OCI-LY1 (cell line): ENCODE measurements around the gene SPATS2L.

Experiments used
- H2AFZ ChIP-seq: fragments of 200-600 bp; sonication (generic), shearing (Covaris generic); 2 replicates; pipeline ENCODE4 v1.6.0; 2014; ENCODE audit warnings: antibody characterized with exemption, mild to moderate bottlenecking, low read length
- H3F3A ChIP-seq: fragments of 200-600 bp; sonication (generic), shearing (Covaris generic); 2 replicates; pipeline ENCODE4 v1.6.0; 2014; ENCODE audit warnings: mild to moderate bottlenecking, antibody characterized with exemption, low read length, moderate library complexity; ENCODE audit not compliant: insufficient read depth
- H3K27ac ChIP-seq: fragments of 200-600 bp; sonication (generic); 2 replicates; pipeline ENCODE4 v1.5.1; 2014; ENCODE audit warnings: low read length, mixed run types, mild to moderate bottlenecking, low read depth; ENCODE audit not compliant: poor library complexity, severe bottlenecking
- H3K27me3 ChIP-seq: fragments of 200-600 bp; sonication (generic); 2 replicates; pipeline ENCODE4 v1.6.0; 2014; ENCODE audit warnings: antibody characterized with exemption, mild to moderate bottlenecking, low read length, moderate library complexity; ENCODE audit not compliant: insufficient read depth
- H3K36me3 ChIP-seq: fragments of 200-600 bp; sonication (generic); 2 replicates; pipeline ENCODE4 v1.6.1; 2014; ENCODE audit warnings: mild to moderate bottlenecking, antibody characterized with exemption, low read length, moderate library complexity, mixed read lengths; ENCODE audit not compliant: insufficient read depth
- H3K4me1 ChIP-seq: fragments of 200-600 bp; sonication (generic); 2 replicates; pipeline ENCODE4 v1.5.1; 2014; ENCODE audit warnings: mild to moderate bottlenecking, low read length, moderate library complexity; ENCODE audit not compliant: insufficient read depth, severe bottlenecking
- H3K4me2 ChIP-seq: fragments of 200-600 bp; sonication (generic), shearing (Covaris generic); 2 replicates; pipeline ENCODE4 v1.6.1; 2014; ENCODE audit warnings: low read length
- H3K4me3 ChIP-seq: fragments of 200-600 bp; sonication (generic); 2 replicates; pipeline ENCODE4 v1.5.1; 2014; ENCODE audit warnings: low read length, low read depth, mild to moderate bottlenecking, mixed read lengths; ENCODE audit not compliant: poor library complexity, severe bottlenecking
- H3K79me2 ChIP-seq: fragments of 200-600 bp; shearing (Covaris generic); 2 replicates; pipeline ENCODE4 v1.6.1; 2016; ENCODE audit warnings: mixed run types, low read length, mixed read lengths; ENCODE audit not compliant: insufficient read depth
- H3K9ac ChIP-seq: fragments of 200-600 bp; sonication (generic), shearing (Covaris generic); 2 replicates; pipeline ENCODE4 v1.6.1; 2014; ENCODE audit warnings: mild to moderate bottlenecking, low read length, mixed read lengths
- H3K9me2 ChIP-seq: fragments of 200-600 bp; sonication (generic), shearing (Covaris generic); 2 replicates; pipeline ENCODE4 v1.6.1; 2014; ENCODE audit warnings: low read depth, mild to moderate bottlenecking, low read length, mixed read lengths
- H3K9me3 ChIP-seq: fragments of 200-600 bp; shearing (Covaris generic); 2 replicates; pipeline ENCODE4 v1.6.1; 2014; ENCODE audit warnings: low read length, mixed read lengths
- H4K20me1 ChIP-seq: fragments of 200-600 bp; sonication (generic), shearing (Covaris generic); 2 replicates; pipeline ENCODE4 v1.6.0; 2016; ENCODE audit warnings: mild to moderate bottlenecking, low read length; ENCODE audit not compliant: insufficient read depth
- EZH2 ChIP-seq: fragments of 200-600 bp; sonication (generic), shearing (Covaris generic); IDR thresholded peaks from 2 replicates; pipeline ENCODE4 v1.8.0; 2017; ENCODE audit warnings: borderline replicate concordance, mixed run types, mild to moderate bottlenecking, antibody characterized with exemption, low read length, moderate library complexity, mixed read lengths
- TF ChIP-seq, protein P1 (sequence below): fragments of 200-600 bp; sonication (generic), shearing (Covaris generic); IDR thresholded peaks from 2 replicates; pipeline ENCODE4 v1.5.1; 2017; ENCODE audit warnings: mild to moderate bottlenecking, antibody characterized with exemption, low read length, moderate library complexity, mixed read lengths

The SPATS2L gene

DNA sequence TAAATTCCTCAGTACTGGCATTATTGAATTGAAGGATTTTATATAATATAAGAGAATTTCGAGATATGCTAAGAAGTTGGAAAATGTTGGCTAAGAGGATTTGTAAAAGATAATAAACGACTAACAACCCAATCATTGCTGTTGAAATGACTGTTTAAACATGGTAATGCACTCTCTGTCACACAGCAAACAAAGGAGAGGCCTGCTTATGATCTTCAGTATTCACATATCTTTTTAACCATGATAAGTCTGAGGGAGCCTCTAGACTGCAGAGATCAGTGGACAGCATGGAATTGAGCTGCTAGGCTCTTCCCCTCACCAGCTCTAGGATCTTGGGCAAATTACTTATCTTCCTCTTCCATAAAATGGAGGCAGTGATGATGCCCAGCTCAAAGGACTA lies 200.7 kb downstream of the SPATS2L start:
- TF ChIP-seq, protein P1, sequence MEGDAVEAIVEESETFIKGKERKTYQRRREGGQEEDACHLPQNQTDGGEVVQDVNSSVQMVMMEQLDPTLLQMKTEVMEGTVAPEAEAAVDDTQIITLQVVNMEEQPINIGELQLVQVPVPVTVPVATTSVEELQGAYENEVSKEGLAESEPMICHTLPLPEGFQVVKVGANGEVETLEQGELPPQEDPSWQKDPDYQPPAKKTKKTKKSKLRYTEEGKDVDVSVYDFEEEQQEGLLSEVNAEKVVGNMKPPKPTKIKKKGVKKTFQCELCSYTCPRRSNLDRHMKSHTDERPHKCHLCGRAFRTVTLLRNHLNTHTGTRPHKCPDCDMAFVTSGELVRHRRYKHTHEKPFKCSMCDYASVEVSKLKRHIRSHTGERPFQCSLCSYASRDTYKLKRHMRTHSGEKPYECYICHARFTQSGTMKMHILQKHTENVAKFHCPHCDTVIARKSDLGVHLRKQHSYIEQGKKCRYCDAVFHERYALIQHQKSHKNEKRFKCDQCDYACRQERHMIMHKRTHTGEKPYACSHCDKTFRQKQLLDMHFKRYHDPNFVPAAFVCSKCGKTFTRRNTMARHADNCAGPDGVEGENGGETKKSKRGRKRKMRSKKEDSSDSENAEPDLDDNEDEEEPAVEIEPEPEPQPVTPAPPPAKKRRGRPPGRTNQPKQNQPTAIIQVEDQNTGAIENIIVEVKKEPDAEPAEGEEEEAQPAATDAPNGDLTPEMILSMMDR = no peak
- no peak for TF ChIP-seq EZH2
- no peaks in the 10 kb centered on the region for H3F3A ChIP-seq
- no peaks in the 10 kb centered on the region for H3K9me2 ChIP-seq
- H2AFZ ChIP-seq = no peak overlapping the region
- H3K4me1 ChIP-seq = peaks cover 18% of the 10 kb centered on the region
- H3K9me3 ChIP-seq = no peaks in the 10 kb centered on the region
- H4K20me1 ChIP-seq = no peaks in the 10 kb centered on the region
- H3K79me2 ChIP-seq = no peaks in the 10 kb centered on the region
- H3K4me3 ChIP-seq = no peak overlapping the region
- H3K4me2 ChIP-seq = no peak overlapping the region
- no peak overlapping the region for H3K27ac ChIP-seq
- peaks cover 17% of the 10 kb centered on the region; the same call in 1 of the 2 replicates for H3K36me3 ChIP-seq
- H3K9ac ChIP-seq = no peak overlapping the region
- no peaks in the 10 kb centered on the region for H3K27me3 ChIP-seq

DNA sequence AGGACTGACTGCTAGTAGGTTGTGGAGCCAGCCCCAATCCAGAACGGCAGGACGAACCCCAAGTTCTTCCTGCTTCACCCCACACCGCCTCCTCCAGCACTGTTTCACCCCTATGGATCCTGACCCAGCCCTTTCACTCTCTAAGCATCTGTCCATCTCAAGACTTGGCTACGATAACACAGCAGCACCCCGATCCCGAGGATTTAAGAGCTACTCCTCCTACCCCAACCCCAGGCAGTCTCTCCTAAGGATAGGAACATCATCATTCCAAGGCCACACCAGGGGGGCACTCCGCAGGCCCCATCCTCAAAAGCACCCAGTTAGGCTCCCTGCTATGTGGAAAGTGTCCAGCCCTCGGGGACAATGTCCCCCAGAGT lies 202.7 kb downstream of the SPATS2L start:
- Histone ChIP-seq H3K9me2 (no peaks in the 10 kb centered on the region), H2AFZ (no peak overlapping the region), H3F3A (no peaks in the 10 kb centered on the region), H3K9ac (peak overlapping the region; percentile 84), H3K4me1 (peaks cover 18% of the 10 kb centered on the region), H3K4me3 (peak overlapping the region; percentile 81), H3K9me3 (no peaks in the 10 kb centered on the region), H3K36me3 (peaks cover 4% of the 10 kb centered on the region; the same call in 1 of the 2 replicates), H3K4me2 (peak overlapping the region; percentile 82), H3K79me2 (no peaks in the 10 kb centered on the region), H3K27ac (peak overlapping the region; percentile 21), H4K20me1 (no peaks in the 10 kb centered on the region), H3K27me3 (0 out of 2 replicates have a peak, but pooled peaks cover 4% of the 10 kb centered on the region)
- TF ChIP-seq EZH2 = no peak
- TF ChIP-seq, protein P1 = no peak

- H2AFZ ChIP-seq = peak within 1 kb of the TSS; percentile 95
- no peaks in the 10 kb centered on the region for H3K9me3 ChIP-seq
- peaks cover 4% of the 10 kb centered on the region; the same call in 1 of the 2 replicates for H3K36me3 ChIP-seq
- no peaks in the 10 kb centered on the region for H3F3A ChIP-seq
- H4K20me1 ChIP-seq = no peaks in the 10 kb centered on the region
- H3K4me1 ChIP-seq = peaks cover 18% of the 10 kb centered on the region
- peak within 1 kb of the TSS; percentile 81 for H3K4me3 ChIP-seq
- no peaks in the 10 kb centered on the region for H3K79me2 ChIP-seq
- H3K27ac ChIP-seq = peak within 1 kb of the TSS; percentile 21
- no peaks in the 10 kb centered on the region for H3K9me2 ChIP-seq
- TF ChIP-seq EZH2 = no peak
- TF ChIP-seq, protein P1 = peak; percentile 83
- peak within 1 kb of the TSS; percentile 84 for H3K9ac ChIP-seq
- peak within 1 kb of the TSS; percentile 82 for H3K4me2 ChIP-seq
- H3K27me3 ChIP-seq = 0 out of 2 replicates have a peak, but pooled peaks cover 4% of the 10 kb centered on the region
Measured at GRCh38 chr2:200509612-200510433, 203.3 kb downstream of the SPATS2L start, which contains the start of gene KCTD18. TSS of gene KCTD18 (minus strand) at chr2:200510068. CDS start at chr2:200507016, 3,052 bp downstream.
